ENCODE data around the gene BRSK2. TPM values are rescaled to one million over a fixed set of nuclear protein-coding genes. Genes with fewer than 3 reads are reported as not detected.

BRSK2 gene
- total RNA-seq, 1 experiment from 2014 or later = not detected

- no peak for DNase-seq (ENCODE audit: low read depth)
These were observed 63.0 kb downstream of the BRSK2 start for GRCh38 chr11:1452744-1453143.

DNA sequence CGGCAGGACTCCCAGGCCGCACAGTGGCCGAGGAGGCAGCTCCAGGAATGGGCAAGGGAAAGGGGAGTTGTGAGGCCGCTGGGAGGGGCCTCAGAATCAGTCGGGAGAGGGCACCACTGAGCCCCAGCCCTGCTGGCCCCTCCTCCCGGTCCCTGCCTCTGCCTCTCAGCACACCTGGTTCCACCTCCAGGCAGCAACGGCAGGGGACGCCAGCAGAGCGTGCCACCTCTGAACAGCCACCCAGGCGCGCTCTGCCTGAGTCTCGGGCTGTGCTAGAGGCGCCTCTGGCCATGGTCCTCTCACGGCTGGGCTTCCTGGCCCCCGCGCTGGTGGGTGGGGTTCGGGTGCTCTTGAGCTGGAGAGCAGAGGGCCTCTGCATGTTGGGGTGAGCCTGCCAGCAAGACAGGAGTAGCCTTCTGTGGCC is 63.9 kb downstream of the BRSK2 start:
- no peak for DNase-seq (ENCODE audit: low read depth)

- DNase-seq (ENCODE audit: low read depth) = no peak
These were observed 64.8 kb downstream of the BRSK2 start for GRCh38 chr11:1454576-1454975.

- no peak for DNase-seq (ENCODE audit: low read depth)
These were observed 65.5 kb downstream of the BRSK2 start for GRCh38 chr11:1455032-1455762.

- DNase-seq (ENCODE audit: low read depth) = no peak
These were observed 66.0 kb downstream of the BRSK2 start for GRCh38 chr11:1455763-1456060.

GRCh38 chr11:1456176-1456575 is 66.4 kb downstream of the BRSK2 start:
- no peak for DNase-seq (ENCODE audit: low read depth)

DNA sequence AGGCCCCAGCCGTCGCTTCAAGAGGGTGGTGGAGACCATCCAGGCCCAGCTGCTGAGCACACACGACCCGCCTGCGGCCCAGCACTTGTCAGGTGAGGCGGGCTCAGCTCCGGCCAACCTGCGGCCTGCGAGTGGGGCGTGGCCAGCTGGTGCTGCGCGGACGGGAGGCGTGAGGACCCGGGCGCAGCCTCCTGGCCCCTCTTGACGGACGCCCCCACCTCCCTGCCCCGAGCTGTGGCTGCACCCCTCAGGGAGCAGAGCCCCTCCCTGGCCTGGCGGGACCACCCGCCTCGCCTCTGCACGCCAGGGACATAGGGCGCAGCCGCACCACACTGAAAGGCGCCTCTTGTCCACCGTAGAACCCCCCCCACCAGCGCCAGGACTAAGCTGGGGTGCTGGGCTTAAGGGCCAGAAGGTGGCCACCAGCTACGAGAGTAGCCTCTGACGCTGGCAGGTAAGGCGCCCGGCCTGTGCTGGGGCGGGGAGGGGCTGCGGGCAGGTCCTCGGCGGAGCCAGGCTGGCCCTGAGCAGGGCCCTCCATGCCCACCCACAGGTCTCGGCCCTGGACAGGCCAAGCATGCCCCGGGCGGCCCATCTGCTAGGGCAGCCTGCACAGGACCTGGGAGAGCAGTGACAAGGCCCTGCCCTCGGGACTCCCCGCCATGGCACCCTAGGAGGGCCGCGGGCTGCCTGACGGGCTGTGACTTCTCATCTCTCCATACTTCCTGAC is 67.0 kb downstream of the BRSK2 start:
- DNase-seq (ENCODE audit: low read depth) = no peak

GRCh38 chr11:1457326-1457680 is 67.6 kb downstream of the BRSK2 start:
- DNase-seq (ENCODE audit: low read depth) = no peak

DNA sequence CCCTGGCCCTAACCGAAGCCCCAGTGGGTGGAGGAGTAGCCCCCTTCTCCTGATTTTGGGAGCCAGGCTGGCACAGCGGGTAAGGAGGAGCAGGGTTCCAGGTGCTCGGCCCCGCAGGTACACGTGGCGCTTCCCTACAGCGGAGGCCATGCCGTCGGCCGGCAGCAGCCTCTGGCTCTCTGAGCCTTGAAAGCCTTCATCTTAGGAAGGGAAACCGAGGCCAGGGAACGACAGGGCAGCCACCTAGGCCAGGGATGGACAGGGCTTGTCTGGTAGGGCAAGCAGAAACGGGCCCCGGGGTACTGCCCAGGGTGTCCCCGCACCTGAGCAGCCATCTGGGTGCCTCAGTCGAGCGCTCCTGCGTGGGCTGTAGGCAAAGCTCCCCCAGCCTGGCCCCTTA is 68.1 kb downstream of the BRSK2 start:
- no peak for DNase-seq (ENCODE audit: low read depth)

GRCh38 chr11:1458340-1459218 is 68.8 kb downstream of the BRSK2 start:
- DNase-seq (ENCODE audit: low read depth) = peak; percentile 19

- DNase-seq (ENCODE audit: low read depth) = no peak
These were observed 69.5 kb downstream of the BRSK2 start for GRCh38 chr11:1459219-1459575.

- DNase-seq (ENCODE audit: low read depth) = no peak
These were observed 70.1 kb downstream of the BRSK2 start for GRCh38 chr11:1459764-1460395.

DNA sequence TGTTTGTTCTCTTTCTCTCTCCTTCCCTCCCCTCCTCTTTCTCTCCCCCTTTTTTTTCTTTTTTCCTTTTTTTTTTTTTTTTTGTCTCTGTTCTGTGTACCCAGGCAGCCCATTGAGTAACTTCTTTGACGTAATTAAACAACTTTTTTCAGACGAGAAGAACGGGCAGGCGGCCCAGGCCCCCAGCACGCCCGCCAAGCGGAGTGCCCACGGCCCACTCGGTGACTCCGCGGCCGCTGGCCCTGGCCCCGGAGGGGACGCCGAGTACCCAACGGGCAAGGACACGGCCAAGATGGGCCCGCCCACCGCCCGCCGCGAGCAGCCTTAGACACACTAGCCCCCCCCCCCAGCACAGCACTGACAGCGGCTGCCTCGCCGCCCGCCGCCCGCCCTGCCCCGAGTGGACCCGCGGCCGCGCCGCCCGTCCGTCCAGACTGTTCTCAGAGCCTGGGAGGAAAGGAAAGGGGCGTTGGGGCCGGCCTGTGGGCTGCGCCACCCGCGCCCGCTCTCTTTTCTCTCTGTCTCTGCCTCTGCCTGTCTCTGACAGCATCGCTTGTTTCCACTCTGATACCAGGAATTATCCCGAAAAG is 70.8 kb downstream of the BRSK2 start:
- no peak for DNase-seq (ENCODE audit: low read depth)

DNA sequence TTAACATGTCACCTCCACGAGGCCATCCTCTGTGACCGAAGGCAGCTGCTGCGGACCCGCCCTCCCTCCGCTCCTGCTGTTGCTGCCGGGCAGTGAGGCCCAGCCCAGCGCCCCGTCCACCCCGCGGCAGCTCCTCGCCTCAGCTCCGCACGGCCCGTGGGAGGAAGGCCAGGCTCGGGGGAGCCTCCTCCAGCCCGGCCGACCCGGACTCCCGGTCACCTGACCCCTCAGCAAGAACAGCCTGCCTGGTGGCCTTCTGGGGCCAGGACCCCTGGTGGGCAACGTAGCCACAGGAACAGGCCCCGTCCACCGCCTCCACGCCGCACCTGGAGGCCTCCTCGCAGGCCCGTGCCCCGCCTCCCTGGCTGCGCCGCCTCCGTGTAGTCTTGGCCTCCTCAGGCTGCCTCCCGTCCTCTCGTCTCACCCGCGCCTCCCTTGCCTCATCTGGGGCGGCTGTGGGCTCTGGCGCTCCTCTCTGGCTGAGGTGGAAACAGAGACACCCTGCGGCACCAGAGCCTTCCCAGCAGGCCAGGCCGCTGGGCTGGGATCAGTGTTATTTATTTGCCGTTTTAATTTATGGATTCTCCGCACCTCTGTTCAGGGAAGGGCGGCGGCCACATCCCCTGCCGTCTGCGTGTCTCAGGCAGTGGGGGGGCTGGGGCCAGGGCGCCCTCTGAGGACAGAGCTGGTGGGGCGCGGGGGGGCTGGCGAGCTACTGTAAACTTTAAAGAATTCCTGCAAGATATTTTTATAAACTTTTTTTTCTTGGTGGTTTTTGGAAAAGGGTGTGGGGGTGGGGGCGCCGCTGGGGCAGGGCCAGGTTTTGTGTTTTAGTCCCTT is 71.5 kb downstream of the BRSK2 start:
- DNase-seq (ENCODE audit: low read depth) = no peak

- DNase-seq (ENCODE audit: low read depth) = no peak
These were observed 72.3 kb downstream of the BRSK2 start for GRCh38 chr11:1461826-1462697.

- DNase-seq (ENCODE audit: low read depth) = no peak
These were observed 72.9 kb downstream of the BRSK2 start for GRCh38 chr11:1462698-1462975.

GRCh38 chr11:1463056-1463455 is 73.3 kb downstream of the BRSK2 start:
- no peak for DNase-seq (ENCODE audit: low read depth)

DNA sequence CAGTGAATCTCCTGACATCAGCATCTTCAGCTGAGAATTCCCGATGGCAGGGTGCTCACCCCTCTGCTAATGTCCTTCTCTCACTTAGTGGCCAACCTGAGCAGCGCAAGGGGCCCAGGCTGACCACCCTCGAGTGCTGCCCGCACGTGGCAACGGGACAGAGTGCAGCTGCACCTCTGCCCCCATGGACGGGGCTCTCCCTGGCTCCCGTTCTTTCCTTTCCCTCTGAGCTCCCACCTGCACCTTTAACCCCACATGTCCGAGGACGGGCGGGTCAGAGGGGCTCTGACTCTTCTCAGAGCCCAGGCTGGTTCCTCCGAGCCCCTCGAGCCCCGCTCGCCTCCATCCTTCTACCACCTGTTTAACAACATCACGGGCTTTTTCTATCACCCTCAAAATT is 77.0 kb downstream of the BRSK2 start:
- no peak for DNase-seq (ENCODE audit: low read depth)

- no peak for DNase-seq (ENCODE audit: low read depth)
These were observed 77.5 kb downstream of the BRSK2 start for GRCh38 chr11:1467270-1467669.

DNA sequence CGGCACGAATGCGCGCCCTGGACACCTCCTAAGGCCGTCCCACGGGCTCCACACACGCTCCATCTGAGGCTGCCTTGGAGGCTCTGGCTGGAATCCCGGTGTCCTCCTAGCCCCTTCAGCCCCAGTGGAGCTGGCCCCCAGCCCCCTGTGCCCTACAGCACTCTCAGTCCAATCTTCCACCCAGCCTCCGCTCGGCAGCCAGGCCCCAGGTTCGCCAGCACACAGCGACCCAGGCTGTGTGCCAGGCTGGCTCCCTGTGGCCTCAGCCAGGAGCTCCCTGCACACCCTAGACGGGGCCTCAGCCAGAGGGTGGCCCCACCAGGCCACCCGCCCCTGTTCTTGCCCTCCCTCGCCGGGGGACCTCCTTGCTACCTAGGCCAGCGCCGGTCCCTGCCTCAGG is 78.3 kb downstream of the BRSK2 start:
- DNase-seq (ENCODE audit: low read depth) = no peak

Data from RPMI7951 (cell line).